GM19025 (cell line): ENCODE measurements around the gene RABGAP1L.
"Not testable (repeated sequence)": the region's sequence is repeated elsewhere in the genome, so short reads cannot be mapped to it uniquely, and the experiment has no call there.

ENCODE experiments used
- ATAC-seq: cut with Tn5 transposase; IDR thresholded peaks from one replicate; pipeline ENCODE4 v1.9.1; 2021; ENCODE audit warnings: mild to moderate bottlenecking, low read depth, moderate library complexity; ENCODE audit not compliant: unreplicated experiment

Gene RABGAP1L

GRCh38 chr1:174284052-174284451 is 124.7 kb downstream of the RABGAP1L start:
- no peak for ATAC-seq

- ATAC-seq, result no peak
Observed at GRCh38 chr1:174286042-174286441, 126.7 kb downstream of the RABGAP1L start.

GRCh38 chr1:174289644-174290310 is 130.5 kb downstream of the RABGAP1L start:
- ATAC-seq, result no peak

- ATAC-seq, result no peak
Observed at GRCh38 chr1:174291059-174291458, 131.7 kb downstream of the RABGAP1L start.

GRCh38 chr1:174296309-174296708 is 137.0 kb downstream of the RABGAP1L start:
- no peak for ATAC-seq

GRCh38 chr1:174297351-174297750 is 138.0 kb downstream of the RABGAP1L start:
- no peak for ATAC-seq

- no peak for ATAC-seq
Observed at GRCh38 chr1:174301295-174302077, 142.2 kb downstream of the RABGAP1L start.

- ATAC-seq, result no peak
Observed at GRCh38 chr1:174308604-174309003, 149.3 kb downstream of the RABGAP1L start.

GRCh38 chr1:174309490-174309889 is 150.2 kb downstream of the RABGAP1L start:
- no peak for ATAC-seq

GRCh38 chr1:174314433-174314832 is 155.1 kb downstream of the RABGAP1L start:
- no peak for ATAC-seq

GRCh38 chr1:174315239-174315638 is 155.9 kb downstream of the RABGAP1L start:
- ATAC-seq, result no peak

- not testable (repeated sequence) for ATAC-seq
Observed at GRCh38 chr1:174320897-174321296, 161.6 kb downstream of the RABGAP1L start.

- ATAC-seq, result no peak
Observed at GRCh38 chr1:174322202-174322862, 163.0 kb downstream of the RABGAP1L start.

GRCh38 chr1:174324493-174324892 is 165.2 kb downstream of the RABGAP1L start:
- ATAC-seq, result no peak

GRCh38 chr1:174324939-174325338 is 165.6 kb downstream of the RABGAP1L start:
- ATAC-seq, result no peak

- no peak for ATAC-seq
Observed at GRCh38 chr1:174326278-174326677, 167.0 kb downstream of the RABGAP1L start.

- ATAC-seq, result no peak
Observed at GRCh38 chr1:174333437-174333836, 174.1 kb downstream of the RABGAP1L start.

- ATAC-seq, result no peak
Observed at GRCh38 chr1:174337000-174337681, 177.8 kb downstream of the RABGAP1L start.

- ATAC-seq, result not testable (repeated sequence)
Observed at GRCh38 chr1:174340404-174340803, 181.1 kb downstream of the RABGAP1L start.

- peak; percentile 99 for ATAC-seq
Observed at GRCh38 chr1:174344162-174344561, 184.8 kb downstream of the RABGAP1L start.

GRCh38 chr1:174352117-174352516 is 192.8 kb downstream of the RABGAP1L start:
- no peak for ATAC-seq
